GM12874 (cell line): Measurements from ENCODE around the gene CLIC4.

Experiments used
- TF ChIP-seq, protein P1 (sequence below): IDR thresholded peaks from 2 replicates; pipeline ENCODE4 v1.5.1; 2011; ENCODE audit warnings: low read depth, mild to moderate bottlenecking, control low read depth, low read length, moderate library complexity; ENCODE audit not compliant: insufficient read depth

CLIC4 gene

DNA sequence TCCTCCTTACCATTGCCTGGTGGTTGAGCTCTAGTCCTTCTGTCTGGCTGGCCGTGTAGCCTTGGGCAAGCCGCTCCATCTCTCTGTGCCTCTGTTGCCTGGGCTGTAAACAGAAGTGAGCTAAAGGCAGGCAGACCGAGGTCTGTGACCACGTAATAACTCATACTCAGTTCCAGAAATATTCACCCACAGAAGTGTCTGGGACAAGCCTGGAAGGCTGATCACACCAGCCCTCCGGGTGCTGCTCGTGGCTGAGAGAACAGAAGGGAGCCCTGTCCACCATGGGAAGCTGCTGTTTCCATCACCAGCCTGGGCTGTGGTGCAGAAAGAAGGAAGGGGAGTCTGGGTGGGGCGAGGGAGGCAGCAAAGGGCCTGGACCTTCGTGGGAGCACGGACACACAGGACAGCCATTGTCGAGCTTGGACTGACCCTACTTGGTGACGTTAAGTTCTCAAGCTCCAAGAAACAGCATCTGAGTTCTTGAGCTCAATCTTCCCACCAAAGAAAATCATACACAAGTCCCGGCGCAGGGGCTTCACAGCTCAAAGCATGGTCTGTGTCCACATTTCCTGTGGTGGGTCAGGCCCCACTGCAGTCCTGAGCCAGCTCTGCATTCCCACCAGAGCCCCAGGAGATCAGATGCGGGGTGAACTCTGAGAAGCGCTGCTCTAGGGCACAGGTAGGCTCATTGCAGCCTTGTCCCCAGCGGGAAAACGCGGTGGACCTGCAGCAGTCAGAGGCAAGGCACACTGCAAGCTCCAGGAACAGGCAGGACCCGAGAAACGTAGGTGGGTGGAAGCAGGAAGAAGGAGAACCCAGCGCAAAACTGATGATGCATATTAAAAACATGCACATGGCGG is 123.0 kb downstream of the CLIC4 start:
- TF ChIP-seq, protein P1, sequence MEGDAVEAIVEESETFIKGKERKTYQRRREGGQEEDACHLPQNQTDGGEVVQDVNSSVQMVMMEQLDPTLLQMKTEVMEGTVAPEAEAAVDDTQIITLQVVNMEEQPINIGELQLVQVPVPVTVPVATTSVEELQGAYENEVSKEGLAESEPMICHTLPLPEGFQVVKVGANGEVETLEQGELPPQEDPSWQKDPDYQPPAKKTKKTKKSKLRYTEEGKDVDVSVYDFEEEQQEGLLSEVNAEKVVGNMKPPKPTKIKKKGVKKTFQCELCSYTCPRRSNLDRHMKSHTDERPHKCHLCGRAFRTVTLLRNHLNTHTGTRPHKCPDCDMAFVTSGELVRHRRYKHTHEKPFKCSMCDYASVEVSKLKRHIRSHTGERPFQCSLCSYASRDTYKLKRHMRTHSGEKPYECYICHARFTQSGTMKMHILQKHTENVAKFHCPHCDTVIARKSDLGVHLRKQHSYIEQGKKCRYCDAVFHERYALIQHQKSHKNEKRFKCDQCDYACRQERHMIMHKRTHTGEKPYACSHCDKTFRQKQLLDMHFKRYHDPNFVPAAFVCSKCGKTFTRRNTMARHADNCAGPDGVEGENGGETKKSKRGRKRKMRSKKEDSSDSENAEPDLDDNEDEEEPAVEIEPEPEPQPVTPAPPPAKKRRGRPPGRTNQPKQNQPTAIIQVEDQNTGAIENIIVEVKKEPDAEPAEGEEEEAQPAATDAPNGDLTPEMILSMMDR, result no peak

DNA sequence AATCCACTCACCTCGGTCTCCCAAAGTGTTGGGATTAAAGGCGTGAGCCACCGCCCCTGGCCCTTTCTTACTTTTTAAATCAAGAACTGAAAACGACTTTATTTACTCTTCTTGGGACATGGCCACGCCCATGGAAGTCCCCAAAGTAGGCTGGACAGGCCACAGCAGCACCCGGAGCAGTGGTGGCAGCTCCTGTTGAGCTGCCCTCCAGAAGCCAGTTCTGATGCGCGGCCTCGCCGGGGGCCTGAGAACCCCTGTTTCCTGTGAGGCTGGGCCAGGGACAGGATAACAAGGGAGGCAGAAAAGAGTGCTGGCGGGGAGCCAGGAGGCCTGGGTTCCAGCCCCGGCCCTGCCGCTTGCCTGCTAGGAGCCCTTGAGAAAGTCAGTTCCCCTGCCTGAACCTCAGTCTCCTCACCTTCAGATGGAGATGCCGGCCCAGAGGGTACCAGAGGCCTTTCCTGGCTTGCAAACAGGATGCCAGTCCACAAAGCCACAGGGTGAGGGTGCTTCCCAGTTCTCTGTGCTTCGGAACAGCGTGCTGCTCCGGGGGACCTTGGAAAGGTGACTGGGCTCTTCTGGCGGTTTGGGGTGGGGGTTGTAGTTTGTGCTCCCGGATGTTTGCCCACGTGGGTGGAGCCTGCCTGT is 125.4 kb downstream of the CLIC4 start:
- TF ChIP-seq, protein P1, result no peak

DNA sequence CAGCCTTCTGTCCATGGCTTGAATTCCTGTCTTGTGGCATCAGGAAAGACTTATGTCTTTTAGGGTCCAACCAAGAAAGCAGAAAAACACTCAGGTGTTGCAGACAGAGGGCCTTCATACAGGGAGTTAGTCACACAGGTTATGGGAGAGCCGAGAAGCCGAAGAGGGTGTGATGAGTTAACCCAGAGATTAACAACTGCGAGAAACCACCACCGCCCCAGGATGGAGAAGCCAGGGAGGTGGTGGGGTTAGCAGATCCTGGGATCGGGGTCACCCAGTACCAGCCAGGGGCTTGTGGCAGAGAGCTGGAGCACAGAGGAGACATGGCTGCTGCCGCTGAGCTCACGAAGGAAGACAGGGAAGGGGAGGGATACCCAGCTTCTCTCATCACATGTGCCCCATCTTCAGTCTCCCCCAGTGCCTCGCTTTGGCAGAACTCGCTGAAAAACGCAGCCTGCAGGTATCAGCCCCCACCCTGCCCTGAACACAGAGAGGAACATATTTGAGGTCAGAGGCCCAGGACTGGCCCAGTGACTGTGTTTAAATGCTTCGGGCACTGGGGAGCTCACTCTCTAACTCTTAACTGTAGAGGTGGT is 126.2 kb downstream of the CLIC4 start:
- TF ChIP-seq, protein P1, result no peak

- TF ChIP-seq, protein P1, result no peak
These were observed 127.0 kb downstream of the CLIC4 start for GRCh38 chr1:24872061-24872850.

- TF ChIP-seq, protein P1, result no peak
These were observed 127.9 kb downstream of the CLIC4 start for GRCh38 chr1:24873148-24873547.

GRCh38 chr1:24874056-24874455 is 128.8 kb downstream of the CLIC4 start:
- TF ChIP-seq, protein P1, result no peak

GRCh38 chr1:24874611-24875234 is 129.5 kb downstream of the CLIC4 start:
- TF ChIP-seq, protein P1, result no peak
